Activated CD4-positive, alpha-beta T cell treated with anti-CD3 and anti-CD28 coated beads, Interleukin-2, Interleukin-4, amounts not matched to agents 100 ng/mL and 50 ng/mL, durations not matched to agents 16 hours and 8 hours (primary cell): Measurements from ENCODE around the gene CHRM4.

ENCODE experiments used
- DNase-seq: peaks from one replicate; pipeline ENCODE4 v3.0.0-alpha.2; 2020; ENCODE audit warnings: low spot score

CHRM4 gene

GRCh38 chr11:46347637-46348311 lies 43.8 kb downstream of the CHRM4 start:
- DNase-seq = no peak

GRCh38 chr11:46346886-46347636 lies 44.5 kb downstream of the CHRM4 start, which contains the start of gene DGKZ:
TSS of gene DGKZ (plus strand) at chr11:46347463. CDS start at chr11:46347660, 197 bp downstream.
- peak; percentile 85 for DNase-seq

DNA sequence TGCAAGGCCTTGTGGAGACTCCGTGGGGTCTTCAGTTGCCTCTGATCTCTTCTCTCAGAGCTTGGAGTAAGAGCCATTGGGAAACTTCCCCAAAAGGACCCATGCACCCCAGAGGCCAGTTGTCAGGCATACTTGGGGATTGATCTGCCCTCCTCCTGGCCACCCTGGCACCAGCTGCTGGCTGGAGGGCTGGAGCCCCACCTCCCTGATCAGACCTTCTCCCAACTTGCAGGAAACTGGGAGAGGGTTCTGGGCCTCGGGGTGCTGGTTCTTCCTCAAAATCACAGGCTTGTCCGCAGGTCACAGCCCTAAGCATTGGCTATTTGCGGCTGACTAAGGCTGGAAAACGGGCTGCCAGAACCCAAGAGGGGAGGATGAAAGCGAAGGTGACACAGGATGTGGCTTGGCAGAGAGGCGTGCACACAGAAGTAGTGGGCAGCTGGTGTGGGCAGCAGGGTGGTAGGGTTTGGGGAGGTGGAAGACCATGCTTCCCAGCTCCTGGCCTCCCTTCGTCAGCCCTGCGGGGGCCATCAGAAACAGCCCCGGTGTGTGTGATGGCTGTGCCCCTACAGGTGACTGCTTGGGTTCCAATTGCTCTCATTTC lies 45.6 kb downstream of the CHRM4 start:
- DNase-seq = peak; percentile 37

- DNase-seq = no peak
Measured at GRCh38 chr11:46345131-46345597, 46.4 kb downstream of the CHRM4 start.

GRCh38 chr11:46343520-46343919 lies 48.1 kb downstream of the CHRM4 start:
- no peak for DNase-seq

DNA sequence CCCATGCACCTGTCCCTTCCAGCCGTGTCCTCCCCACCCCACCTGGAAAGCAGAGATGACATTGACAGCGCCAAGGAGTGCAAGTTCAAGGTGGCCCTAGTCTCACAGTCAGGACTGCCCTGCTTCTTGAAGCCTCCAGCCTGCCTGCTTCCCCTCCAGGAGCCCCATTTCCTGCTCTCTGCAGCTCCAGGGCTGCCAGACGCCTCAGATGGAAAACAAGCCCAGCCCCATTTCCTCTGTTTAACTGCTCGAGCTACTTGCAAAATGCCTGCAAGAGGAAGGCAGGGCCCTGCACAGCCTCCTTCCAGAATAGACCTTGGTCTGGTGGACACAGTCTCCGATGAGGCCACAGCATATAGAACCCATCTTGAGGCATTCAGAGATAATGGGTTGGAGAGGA lies 49.3 kb downstream of the CHRM4 start:
- no peak for DNase-seq

- DNase-seq = no peak
Measured at GRCh38 chr11:46341454-46341853, 50.1 kb downstream of the CHRM4 start.

- no peak for DNase-seq
Measured at GRCh38 chr11:46339816-46340215, 51.8 kb downstream of the CHRM4 start.

DNA sequence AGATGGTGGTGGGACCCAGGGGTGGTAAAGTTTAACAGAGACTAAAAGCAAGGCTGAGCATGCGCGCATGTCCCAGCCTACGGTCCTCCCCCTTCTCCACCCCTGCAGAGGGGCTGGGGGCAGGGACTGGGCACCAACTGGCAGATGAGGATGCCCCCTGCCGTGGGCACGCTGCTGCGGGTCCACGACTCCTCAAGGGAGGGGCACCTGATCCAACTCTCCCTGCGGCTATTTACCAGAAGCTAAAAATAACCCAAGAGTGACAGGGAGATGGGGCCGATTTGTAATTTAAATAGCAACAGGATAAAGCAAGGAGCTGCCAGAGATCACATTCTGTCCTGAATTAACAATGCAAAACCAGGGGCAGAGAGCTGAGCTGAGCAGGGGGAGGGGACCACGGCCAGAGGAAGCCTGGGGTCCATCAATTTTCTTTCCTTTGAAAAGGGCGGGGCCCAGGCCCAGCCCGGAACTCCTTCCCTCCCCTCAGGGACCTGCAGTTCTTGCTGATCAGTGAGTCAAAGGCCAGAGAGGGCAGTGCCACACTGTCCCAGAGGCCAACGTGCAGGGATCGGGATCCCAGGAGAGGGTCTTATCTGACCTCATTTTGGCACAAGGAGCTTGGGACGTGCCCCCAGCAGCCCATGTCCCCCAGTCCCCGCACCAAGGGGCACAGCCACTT lies 52.4 kb downstream of the CHRM4 start:
- DNase-seq = no peak

- DNase-seq = no peak
Measured at GRCh38 chr11:46338636-46338987, 53.0 kb downstream of the CHRM4 start.

GRCh38 chr11:46337626-46338345 lies 53.8 kb downstream of the CHRM4 start:
- no peak for DNase-seq

DNA sequence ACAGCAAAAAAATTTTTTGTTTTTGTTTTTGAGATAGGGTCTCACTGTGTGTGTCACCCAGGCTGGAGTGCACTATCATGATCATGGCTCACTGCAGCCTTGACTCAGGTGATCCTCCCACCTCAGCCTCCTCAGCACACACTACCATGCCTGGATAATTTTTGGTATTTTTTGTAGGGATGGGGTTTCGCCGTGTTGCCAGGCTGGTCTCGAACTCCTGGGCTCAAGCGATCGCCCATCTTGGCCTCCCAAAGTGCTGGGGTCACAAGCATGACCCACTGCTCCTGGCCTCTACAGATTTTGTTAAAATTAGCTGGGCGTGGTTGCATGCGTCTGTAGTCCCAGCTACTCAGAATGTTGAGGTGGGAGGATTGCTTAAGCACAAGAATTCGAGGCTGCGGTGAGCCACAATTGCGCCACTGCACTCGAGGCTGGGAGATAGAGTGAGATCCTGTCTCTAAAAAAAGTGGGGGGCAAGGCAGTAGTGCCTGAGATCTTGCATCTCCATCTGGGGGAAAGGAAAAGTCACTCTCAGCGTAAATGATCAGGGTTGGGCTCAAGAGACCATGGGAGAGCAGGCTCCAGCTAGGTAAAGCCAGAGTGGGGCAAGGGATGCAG lies 54.9 kb downstream of the CHRM4 start:
- no peak for DNase-seq

- DNase-seq = no peak
Measured at GRCh38 chr11:46335890-46336562, 55.5 kb downstream of the CHRM4 start.

- DNase-seq = no peak
Measured at GRCh38 chr11:46335271-46335670, 56.3 kb downstream of the CHRM4 start.

GRCh38 chr11:46334211-46334610 lies 57.4 kb downstream of the CHRM4 start:
- DNase-seq = no peak
